CD8-positive, alpha-beta memory T cell (primary cell): Measurements from ENCODE around the gene ORM1. TPM values are rescaled to one million over a fixed set of nuclear protein-coding genes. Genes with fewer than 3 reads are reported as not detected.
A peak's percentile ranks its signal among the peaks of the same experiment; 100 is the strongest.

Experiments used
- CTCF ChIA-PET: fragments of 350-600 bp; sonication (Branson Sonifier 250); formaldehyde crosslinking; loops from one replicate; lab custom pipeline; 2021; ENCODE audit warnings: antibody characterized with exemption; lab: Charles Lee
- POLR2A ChIA-PET: fragments of 350-600 bp; sonication (Branson Sonifier 250); formaldehyde crosslinking; loops from one replicate; lab custom pipeline; 2021; ENCODE audit warnings: antibody characterized with exemption; lab: Charles Lee
- DNase-seq, 5 donors: peaks; one replicate each; pipeline versions ENCODE4 v3.0.0 to v3.0.0-alpha.2; 2020 to 2022; ENCODE audit warnings: mixed read lengths in 1 of 5
- H3K27ac ChIP-seq: one replicate; pipeline ENCODE4 v1.7.0; 2013; ENCODE audit warnings: low read depth, mild to moderate bottlenecking, low read length, moderate library complexity
- H3K27me3 ChIP-seq: 2 replicates; pipeline ENCODE4 v1.7.0; 2013; ENCODE audit warnings: low read length, mild to moderate bottlenecking; ENCODE audit not compliant: insufficient read depth, poor library complexity, severe bottlenecking
- H3K36me3 ChIP-seq: 2 replicates; pipeline ENCODE4 v1.7.0; 2013; ENCODE audit warnings: mild to moderate bottlenecking, low read length, moderate library complexity; ENCODE audit not compliant: insufficient read depth
- H3K4me1 ChIP-seq: 2 replicates; pipeline ENCODE4 v1.7.0; 2013; ENCODE audit warnings: mild to moderate bottlenecking, low read length, moderate library complexity; ENCODE audit not compliant: insufficient read depth
- H3K4me3 ChIP-seq: 2 replicates; pipeline ENCODE4 v1.7.0; 2013; ENCODE audit warnings: mild to moderate bottlenecking, low read length
- H3K9me3 ChIP-seq: 2 replicates; pipeline ENCODE4 v1.7.0; 2013; ENCODE audit warnings: mild to moderate bottlenecking, low read length
- H3K27ac Mint-ChIP-seq, 8 donors: one replicate each; pipeline ENCODE4 v1.8.0; 2020 to 2021; ENCODE audit warnings: mixed read lengths in 8 of 8, mild to moderate bottlenecking in 6 of 8, inconsistent platforms in 3 of 8, moderate library complexity in 3 of 8
- H3K27me3 Mint-ChIP-seq, 2 donors: one replicate each; pipeline ENCODE4 v1.8.0; 2020 to 2021; ENCODE audit warnings: mixed read lengths in 2 of 2, mild to moderate bottlenecking in 1 of 2, moderate library complexity in 1 of 2
- H3K36me3 Mint-ChIP-seq, 3 donors: one replicate each; pipeline ENCODE4 v1.8.0; 2020 to 2021; ENCODE audit warnings: mixed read lengths in 3 of 3, inconsistent platforms in 1 of 3, mild to moderate bottlenecking in 1 of 3
- H3K4me1 Mint-ChIP-seq, 3 donors: one replicate each; pipeline ENCODE4 v1.8.0; 2020 to 2021; ENCODE audit warnings: mixed read lengths in 3 of 3, inconsistent platforms in 1 of 3, mild to moderate bottlenecking in 1 of 3
- H3K4me3 Mint-ChIP-seq, 7 donors: one replicate each; pipeline ENCODE4 v1.8.0; 2020 to 2021; ENCODE audit warnings: mixed read lengths in 7 of 7, mild to moderate bottlenecking in 6 of 7, moderate library complexity in 4 of 7, inconsistent platforms in 2 of 7
- H3K9me3 Mint-ChIP-seq, 5 donors: one replicate each; pipeline ENCODE4 v1.8.0; 2020 to 2022; ENCODE audit warnings: mixed read lengths in 5 of 5, mild to moderate bottlenecking in 3 of 5, moderate library complexity in 2 of 5, inconsistent platforms in 1 of 5
- polyA plus RNA-seq: library from polyadenylated mRNA; unstranded; fragments of 300-500 nt; fragmentation: Illumina TruSeq; gene quantifications from one replicate; pipeline ENCODE4 v1.2.3, GENCODE V29; 2021
- total RNA-seq, 2 experiments: library from RNA; stranded (reverse); gene quantifications; one replicate each; pipeline ENCODE4 v1.2.3, GENCODE V29; 2021

Gene ORM1
- total and polyA plus RNA-seq, 3 experiments from 2014 or later: not detected

DNA sequence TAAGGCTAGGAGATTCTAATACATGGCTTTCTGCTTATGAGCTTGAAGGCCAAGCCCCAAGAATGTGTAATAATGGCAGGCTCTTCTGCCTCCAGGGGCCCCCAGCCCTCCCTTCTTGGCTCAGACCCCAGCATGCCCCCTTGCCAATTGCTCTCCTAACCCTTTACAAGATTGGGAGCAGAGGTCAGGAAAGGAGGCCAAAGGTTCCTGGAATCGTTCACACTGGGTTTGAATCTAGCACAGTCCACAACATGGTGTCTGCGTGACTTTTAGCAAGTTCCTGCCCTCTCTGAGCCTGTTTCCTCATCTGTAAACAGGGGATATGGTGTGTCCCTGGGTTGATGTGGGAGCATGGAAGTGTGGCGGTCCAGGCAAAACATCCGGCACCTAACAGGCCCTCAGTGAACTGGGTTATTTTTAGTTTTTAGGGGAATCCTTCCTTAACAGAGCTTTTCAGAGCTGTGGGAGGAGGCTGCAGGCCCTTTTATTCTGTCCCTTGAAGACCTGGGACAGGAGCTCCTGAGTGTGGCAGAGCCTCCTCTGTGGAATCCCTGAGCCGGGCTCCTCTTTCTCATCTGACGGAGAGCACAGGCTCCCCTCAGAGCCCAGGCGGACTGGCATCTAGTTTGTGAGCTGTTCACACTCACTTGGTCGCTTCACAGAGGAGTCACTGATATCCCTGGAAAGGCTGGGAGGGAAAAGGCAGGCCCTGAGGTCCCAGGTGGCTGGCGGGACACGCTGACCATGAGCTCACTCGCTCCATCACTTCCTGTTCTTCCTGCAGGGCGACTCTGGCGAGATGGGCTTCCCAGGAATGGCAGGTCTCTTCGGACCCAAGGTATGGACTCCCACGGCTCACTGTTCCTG is 23.4 kb upstream of the ORM1 start:
- CTCF ChIA-PET: interaction anchor here (2.3 kb wide), 1 partner anchor 9 kb away, joined by 8 read pairs; no protein-coding TSS in a partner anchor
- Histone ChIP-seq H3K4me3 (no peak overlapping the region), H3K36me3 (no peaks in the 10 kb centered on the region), H3K9me3 (no peaks in the 10 kb centered on the region), H3K4me1 (no peaks in the 10 kb centered on the region), H3K27ac (no peak overlapping the region), H3K27me3 (no peaks in the 10 kb centered on the region)
- Mint-ChIP-seq H3K4me1 (no peaks in the 10 kb centered on the region), H3K27ac (peak overlapping the region in 1 of 8 donors; percentile 35), H3K36me3 (peaks cover 0 to 10% (median 0%) of the 10 kb centered on the region in 3 donors), H3K4me3 (no peak overlapping the region), H3K9me3 (peaks cover 17 to 21% (median 20%) of the 10 kb centered on the region in 5 donors), H3K27me3 (peaks cover 0 to 10% of the 10 kb centered on the region in 2 donors)
- POLR2A ChIA-PET: no interaction called here
- DNase-seq: peak in 1 of 5 donors; percentile 14

DNA sequence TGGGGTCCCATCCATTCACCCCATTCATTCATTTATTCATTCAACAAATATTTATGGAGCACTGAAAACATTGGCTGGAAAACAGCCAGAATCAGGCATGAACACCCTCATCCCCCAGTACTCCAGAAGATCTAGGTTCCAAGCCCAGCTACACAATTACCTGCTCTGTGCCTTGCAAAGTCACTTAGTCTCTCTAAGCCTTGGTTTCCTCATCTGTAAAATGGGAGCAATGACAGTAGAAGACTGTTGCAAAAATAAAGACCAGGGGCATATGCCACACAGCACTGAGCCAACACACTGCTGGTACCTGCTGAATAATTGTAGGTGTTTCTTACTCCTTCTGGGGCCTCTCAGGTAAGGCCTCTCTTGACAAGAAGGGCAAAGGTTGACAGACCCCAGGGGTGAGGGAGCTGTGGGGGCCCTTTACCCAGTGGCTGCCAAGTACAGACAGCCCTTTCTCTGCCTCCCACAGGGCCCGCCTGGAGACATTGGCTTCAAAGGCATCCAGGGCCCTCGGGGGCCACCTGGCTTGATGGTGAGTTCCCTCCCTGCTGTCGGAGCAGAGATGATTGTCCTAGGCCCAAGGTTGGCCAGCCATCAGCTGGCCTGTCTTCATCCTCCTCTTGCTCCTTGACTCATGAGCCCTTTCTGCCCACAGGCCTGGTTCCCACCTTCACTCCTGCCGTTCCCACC is 22.6 kb upstream of the ORM1 start:
- Histone ChIP-seq H3K9me3 (no peaks in the 10 kb centered on the region), H3K4me3 (no peak overlapping the region), H3K27me3 (no peaks in the 10 kb centered on the region), H3K4me1 (no peaks in the 10 kb centered on the region), H3K36me3 (no peaks in the 10 kb centered on the region), H3K27ac (no peak overlapping the region)
- peak in 1 of 5 donors; percentile 30 for DNase-seq
- Mint-ChIP-seq H3K36me3 (peaks cover 0 to 6% (median 0%) of the 10 kb centered on the region in 3 donors), H3K27ac (no peak overlapping the region), H3K27me3 (peaks cover 2 to 15% of the 10 kb centered on the region in 2 donors), H3K4me1 (peaks cover 0 to 3% (median 0%) of the 10 kb centered on the region in 3 donors), H3K9me3 (peaks cover 9 to 14% (median 12%) of the 10 kb centered on the region in 5 donors), H3K4me3 (no peak overlapping the region)
- ChIA-PET POLR2A (no interaction called here), CTCF (interaction anchor here (2.3 kb wide), 1 partner anchor 9 kb away, joined by 8 read pairs; no protein-coding TSS in a partner anchor)

DNA sequence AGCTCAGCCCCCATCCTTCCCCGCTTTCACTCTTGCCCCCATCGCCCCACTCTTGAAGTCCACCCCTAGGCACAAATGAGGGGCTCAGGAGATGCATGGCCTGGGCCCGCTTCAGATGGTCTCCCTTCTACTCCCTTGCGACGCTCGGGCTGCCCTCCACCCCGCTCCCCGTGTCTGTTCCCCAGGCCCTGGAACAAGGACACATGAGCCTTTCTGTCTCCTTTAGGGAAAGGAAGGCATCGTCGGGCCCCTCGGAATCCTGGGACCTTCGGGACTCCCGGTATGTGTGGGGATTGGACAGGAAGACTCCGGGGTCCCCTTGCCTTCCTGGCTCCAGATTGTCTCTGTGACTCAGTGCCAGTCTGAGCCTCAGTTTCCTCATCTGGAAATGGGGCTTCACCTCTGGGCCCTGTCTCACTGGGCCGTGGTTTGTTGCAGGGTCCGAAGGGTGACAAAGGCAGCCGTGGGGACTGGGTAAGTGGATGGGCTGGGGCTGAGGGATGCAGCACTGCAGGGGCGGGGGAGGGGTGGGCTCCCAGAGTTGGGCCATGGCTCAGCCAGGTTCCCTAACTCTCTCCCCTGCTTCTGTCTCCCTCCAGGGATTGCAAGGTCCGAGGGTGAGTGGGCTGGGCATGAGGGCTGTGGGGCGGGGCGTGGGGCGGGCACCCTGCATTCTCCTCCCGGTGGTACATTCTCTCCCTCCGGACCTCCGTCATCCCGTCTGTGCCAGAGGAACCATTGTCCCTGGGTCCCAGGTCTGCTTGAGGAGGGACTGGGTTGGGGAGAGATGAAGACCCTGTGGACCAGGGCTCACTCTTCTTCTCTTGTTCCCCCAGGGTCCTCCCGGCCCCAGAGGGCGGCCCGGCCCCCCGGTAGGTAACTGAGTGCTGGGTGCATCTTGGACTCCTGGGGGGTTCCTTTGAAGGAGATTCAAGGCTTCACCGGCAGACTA is 21.8 kb upstream of the ORM1 start:
- Mint-ChIP-seq H3K27ac (no peak overlapping the region), H3K27me3 (peaks cover 2 to 17% of the 10 kb centered on the region in 2 donors), H3K36me3 (peaks cover 0 to 1% (median 0%) of the 10 kb centered on the region in 3 donors), H3K4me1 (peaks cover 0 to 10% (median 0%) of the 10 kb centered on the region in 3 donors), H3K9me3 (peaks cover 3 to 8% (median 6%) of the 10 kb centered on the region in 5 donors), H3K4me3 (no peak overlapping the region)
- no peak overlapping the region for H3K27ac ChIP-seq
- H3K9me3 ChIP-seq: no peaks in the 10 kb centered on the region
- ChIA-PET POLR2A (no interaction called here), CTCF (interaction anchor here (2.3 kb wide), 1 partner anchor 10 kb away, joined by 8 read pairs; no protein-coding TSS in a partner anchor)
- no peaks in the 10 kb centered on the region for H3K36me3 ChIP-seq
- H3K4me1 ChIP-seq: no peaks in the 10 kb centered on the region
- H3K4me3 ChIP-seq: no peak overlapping the region
- peak in 1 of 5 donors; percentile 21 for DNase-seq
- no peaks in the 10 kb centered on the region for H3K27me3 ChIP-seq

DNA sequence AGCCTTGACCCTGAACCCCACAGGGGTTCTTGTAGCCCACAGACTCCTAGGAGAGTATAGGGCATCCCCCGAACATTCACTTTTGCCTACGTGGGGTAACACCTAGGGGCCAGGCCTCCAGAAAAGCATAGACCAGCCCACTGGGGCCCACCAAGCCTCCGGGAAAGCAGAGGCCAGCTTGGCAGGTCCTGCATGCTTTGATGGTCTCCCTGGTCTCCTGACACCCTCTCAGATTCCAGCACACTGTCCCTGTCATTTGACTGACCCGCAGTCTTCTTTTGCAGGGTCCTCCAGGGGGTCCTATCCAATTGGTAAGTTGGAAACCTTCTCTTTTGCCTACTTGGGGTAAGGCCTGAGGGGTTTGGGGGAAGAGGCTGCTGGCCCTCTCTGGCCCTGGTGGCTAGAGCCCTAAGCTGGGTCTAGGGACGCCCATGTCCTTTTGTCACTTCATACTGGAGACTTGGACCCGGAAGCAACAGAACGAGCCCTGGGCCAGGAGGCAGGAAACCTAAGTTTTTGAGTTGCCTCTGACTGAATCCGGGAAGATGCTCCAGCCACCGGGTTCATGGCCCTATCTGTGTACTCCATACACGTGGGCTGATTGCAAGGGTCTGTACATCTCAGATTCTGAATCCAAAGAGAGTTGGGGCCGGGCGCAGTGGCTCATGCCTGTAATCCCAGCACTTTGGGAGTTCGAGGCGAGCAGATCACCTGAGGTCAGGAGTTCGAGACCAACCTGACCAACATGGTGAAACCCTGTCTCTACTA is 20.9 kb upstream of the ORM1 start:
- ChIA-PET CTCF (interaction anchor here (1.0 kb wide), 1 partner anchor 10 kb away, joined by 3 read pairs; no protein-coding TSS in a partner anchor), POLR2A (no interaction called here)
- Mint-ChIP-seq H3K27ac (no peak overlapping the region), H3K4me3 (no peak overlapping the region), H3K9me3 (peaks cover 0 to 2% (median 0%) of the 10 kb centered on the region in 5 donors), H3K4me1 (peaks cover 0 to 11% (median 0%) of the 10 kb centered on the region in 3 donors), H3K36me3 (no peaks in the 10 kb centered on the region), H3K27me3 (peaks cover 2 to 17% of the 10 kb centered on the region in 2 donors)
- no peak overlapping the region for H3K27ac ChIP-seq
- no peak overlapping the region for H3K4me3 ChIP-seq
- peak in 1 of 5 donors; percentile 34 for DNase-seq
- H3K27me3 ChIP-seq: no peaks in the 10 kb centered on the region
- H3K4me1 ChIP-seq: no peaks in the 10 kb centered on the region
- no peaks in the 10 kb centered on the region for H3K36me3 ChIP-seq
- no peaks in the 10 kb centered on the region for H3K9me3 ChIP-seq

DNA sequence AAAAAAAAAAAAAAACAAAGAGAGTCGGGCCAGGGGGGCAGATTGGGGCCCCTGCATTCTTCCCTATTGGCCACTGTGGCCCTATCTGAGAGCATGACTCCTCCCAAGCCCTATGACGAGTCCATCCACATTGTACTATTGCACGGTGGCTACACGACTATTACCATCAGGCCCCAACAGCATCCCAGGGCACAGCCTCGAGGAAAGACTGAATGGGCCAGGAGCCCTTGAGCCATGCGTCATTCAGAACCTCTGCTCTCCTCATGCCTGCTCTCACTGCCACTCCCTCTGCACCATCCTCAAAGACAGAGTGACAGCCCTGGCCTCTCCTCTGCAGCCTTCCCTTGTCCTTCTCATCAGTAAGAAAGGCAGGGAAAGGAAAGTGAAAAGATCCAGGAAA is 20.2 kb upstream of the ORM1 start:
- Mint-ChIP-seq H3K36me3 (no peaks in the 10 kb centered on the region), H3K4me3 (no peak overlapping the region), H3K27ac (no peak overlapping the region), H3K9me3 (no peaks in the 10 kb centered on the region), H3K27me3 (peaks cover 2 to 19% of the 10 kb centered on the region in 2 donors), H3K4me1 (peaks cover 0 to 11% (median 0%) of the 10 kb centered on the region in 3 donors)
- DNase-seq: no peak
- Histone ChIP-seq H3K36me3 (no peaks in the 10 kb centered on the region), H3K9me3 (no peaks in the 10 kb centered on the region), H3K4me3 (no peak overlapping the region), H3K27me3 (no peaks in the 10 kb centered on the region), H3K27ac (no peak overlapping the region), H3K4me1 (no peaks in the 10 kb centered on the region)
- CTCF ChIA-PET: interaction anchor here (1.0 kb wide), 1 partner anchor 11 kb away, joined by 3 read pairs; no protein-coding TSS in a partner anchor
- POLR2A ChIA-PET: no interaction called here

DNA sequence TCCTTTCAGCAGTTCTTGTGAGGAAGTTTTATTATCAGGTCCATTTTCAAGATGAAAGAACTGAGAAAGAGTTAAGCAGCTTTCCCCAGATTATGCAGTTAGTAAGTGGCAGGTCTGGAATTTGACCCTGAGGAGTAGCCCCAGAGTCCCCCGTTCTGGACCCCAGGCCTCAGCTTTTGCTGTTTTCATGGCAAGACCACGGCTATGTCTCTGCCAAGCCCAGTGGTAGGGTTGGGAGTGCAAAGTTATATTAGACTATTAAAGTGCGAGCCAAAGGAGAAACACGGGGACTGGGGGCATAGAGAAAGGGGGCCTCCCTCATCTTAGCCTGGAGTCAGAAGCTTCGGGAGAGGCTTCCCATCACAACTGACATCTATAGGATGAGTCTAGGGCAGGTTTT is 19.3 kb upstream of the ORM1 start:
- Histone ChIP-seq H3K36me3 (no peaks in the 10 kb centered on the region), H3K4me1 (no peaks in the 10 kb centered on the region), H3K9me3 (no peaks in the 10 kb centered on the region), H3K27ac (no peak overlapping the region), H3K4me3 (no peak overlapping the region), H3K27me3 (no peaks in the 10 kb centered on the region)
- CTCF ChIA-PET: no interaction called here
- POLR2A ChIA-PET: no interaction called here
- Mint-ChIP-seq H3K27me3 (peaks cover 2 to 20% of the 10 kb centered on the region in 2 donors), H3K9me3 (no peaks in the 10 kb centered on the region), H3K4me3 (no peak overlapping the region), H3K36me3 (no peaks in the 10 kb centered on the region), H3K27ac (peak overlapping the region in 1 of 8 donors; percentile 43), H3K4me1 (peaks cover 0 to 11% (median 0%) of the 10 kb centered on the region in 3 donors)
- DNase-seq: no peak

DNA sequence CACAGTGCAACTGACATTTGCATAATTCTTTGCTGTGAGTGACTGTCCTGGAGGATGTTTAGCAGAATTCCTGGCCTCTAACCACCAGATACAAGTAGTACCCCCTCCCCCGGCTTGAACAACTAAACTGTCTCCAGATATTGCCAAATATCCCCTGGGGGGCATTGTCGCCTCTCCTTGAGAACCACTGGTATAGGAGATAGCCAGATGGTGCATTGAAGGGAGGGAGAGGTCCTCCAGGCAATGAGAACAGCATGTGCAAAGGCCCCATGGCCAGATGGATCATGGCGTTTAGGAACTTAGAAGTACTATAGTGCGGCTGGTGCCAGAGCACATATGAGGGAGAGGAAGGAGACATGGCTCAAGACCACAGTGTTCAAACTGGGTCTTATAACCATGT is 18.9 kb upstream of the ORM1 start:
- Histone ChIP-seq H3K36me3 (no peaks in the 10 kb centered on the region), H3K4me1 (no peaks in the 10 kb centered on the region), H3K9me3 (no peaks in the 10 kb centered on the region), H3K4me3 (no peak overlapping the region), H3K27me3 (no peaks in the 10 kb centered on the region), H3K27ac (no peak overlapping the region)
- Mint-ChIP-seq H3K27me3 (peaks cover 2 to 20% of the 10 kb centered on the region in 2 donors), H3K4me1 (peaks cover 0 to 11% (median 0%) of the 10 kb centered on the region in 3 donors), H3K9me3 (no peaks in the 10 kb centered on the region), H3K36me3 (no peaks in the 10 kb centered on the region), H3K4me3 (no peak overlapping the region), H3K27ac (peak overlapping the region in 1 of 8 donors; percentile 77)
- ChIA-PET POLR2A (no interaction called here), CTCF (no interaction called here)
- no peak for DNase-seq
